GM21576 (cell line): ENCODE data around the gene LPCAT1.

ENCODE experiments used
- ATAC-seq: cut with Tn5 transposase; IDR thresholded peaks from one replicate; pipeline ENCODE4 v1.9.1; 2021; ENCODE audit warnings: mild to moderate bottlenecking, moderate library complexity; ENCODE audit not compliant: unreplicated experiment

Gene LPCAT1

DNA sequence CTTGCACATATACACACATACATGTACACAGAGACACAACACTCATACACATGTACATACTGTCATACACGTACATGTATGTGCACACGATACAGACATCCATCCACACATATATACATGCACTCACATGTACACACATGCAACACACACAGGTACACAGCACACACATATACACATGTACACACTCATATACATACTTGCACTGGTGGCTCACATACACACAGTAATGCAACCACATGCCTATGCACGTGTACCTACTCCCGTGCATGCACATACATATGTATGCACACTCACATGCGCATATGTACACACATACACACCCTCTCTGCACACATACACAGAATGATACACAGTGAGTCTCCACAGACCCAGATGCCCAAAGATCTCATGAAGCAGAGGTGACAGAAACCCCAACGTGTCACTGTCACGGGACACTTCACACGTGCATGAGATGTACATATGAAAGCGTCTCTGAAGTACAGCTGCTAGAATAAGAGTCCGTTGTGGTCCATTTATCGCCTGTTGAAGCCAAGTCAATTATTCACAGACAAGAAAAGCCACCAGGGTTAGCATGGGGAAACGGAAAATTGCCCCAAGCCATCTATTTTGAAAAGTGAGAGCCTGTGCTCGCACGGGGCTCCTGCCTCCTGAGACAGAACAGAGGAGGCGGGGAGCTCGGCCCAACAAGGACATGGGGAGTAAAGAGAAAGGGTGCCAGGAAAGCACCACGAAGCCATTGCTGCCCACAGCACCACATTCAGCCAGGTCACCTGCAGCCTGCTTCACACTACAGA, 24.9 kb downstream of the LPCAT1 start:
- peak; percentile 27 for ATAC-seq

DNA sequence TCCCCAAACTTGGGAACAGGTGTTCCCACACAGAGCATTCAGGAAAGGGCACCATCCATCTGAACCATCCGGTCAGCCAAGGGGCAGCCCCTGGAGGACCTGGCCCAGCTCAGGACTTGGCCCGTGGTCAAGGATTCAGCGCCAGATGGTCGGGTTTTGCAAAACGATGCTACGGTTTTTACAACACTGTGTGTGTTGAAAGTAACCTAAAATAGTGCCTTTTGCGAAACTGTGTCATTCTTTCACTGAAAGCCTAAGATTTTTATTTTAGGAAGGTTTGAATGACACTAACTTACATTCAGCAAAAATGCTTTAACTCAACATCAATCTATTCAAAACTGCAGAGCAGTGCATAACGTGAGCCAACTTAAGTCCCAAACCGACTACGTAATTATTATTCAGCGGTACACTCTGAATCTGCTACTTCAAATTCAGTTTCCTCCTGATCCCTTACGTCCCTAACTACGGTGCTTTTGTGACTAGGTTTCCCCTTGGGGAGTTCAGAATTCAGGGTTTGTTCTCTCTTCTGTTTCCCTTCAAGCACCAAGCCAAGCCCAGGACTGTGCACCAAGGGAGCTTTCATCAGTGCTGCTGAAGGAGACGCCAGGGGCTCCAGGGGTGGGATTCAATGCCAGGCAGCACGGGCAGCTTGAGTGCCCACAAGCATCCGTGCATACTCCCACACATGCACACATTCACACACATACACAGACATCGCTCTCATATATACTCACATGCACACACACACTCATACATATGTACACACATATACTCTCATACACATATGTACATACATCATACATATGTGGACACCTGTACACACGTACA, 25.8 kb downstream of the LPCAT1 start:
- peak; percentile 31 for ATAC-seq

DNA sequence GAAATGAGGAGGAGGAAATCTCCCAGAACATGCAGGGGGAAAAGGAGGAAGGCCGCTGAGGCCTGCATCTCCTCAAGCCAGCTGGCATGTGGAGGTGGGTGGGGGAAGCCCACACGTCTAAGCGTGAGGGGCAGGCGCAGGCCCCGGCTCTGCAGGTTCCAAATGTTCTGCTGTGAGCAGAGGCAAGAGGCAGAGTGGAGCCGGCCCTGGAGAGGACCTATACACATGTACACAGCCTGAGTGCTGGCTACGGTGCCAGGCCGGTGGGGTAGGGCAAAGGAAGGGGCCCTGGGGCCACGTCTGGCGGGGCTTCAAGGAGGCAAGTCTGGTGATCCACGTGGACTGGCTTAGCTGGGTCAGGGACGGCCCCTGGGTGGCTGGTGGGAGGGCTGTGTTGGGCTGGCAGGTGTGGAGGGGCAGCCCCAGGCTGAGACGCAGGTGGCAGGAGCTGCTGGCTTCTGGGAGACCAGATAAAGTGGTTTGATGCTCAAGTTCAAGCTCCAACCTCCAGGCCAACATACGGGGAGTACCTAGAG, 26.4 kb downstream of the LPCAT1 start:
- ATAC-seq = peak; percentile 34

DNA sequence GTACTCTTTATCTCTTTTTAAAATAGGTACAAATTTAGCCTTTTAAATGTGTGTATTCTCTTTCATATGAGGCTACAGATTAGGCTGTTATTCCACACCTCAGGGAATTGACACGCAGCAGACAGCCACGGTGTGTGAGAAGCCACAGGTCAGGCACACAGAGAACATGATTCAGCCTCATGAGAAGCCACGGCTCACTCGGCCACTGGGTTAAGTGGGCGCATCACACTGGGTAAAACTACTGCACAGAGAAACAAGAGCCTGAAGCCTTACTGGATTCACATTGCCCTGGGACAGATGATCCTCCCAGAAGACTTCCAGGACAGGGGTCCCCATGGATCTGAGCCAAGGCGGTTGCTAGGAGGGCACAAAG, 28.2 kb downstream of the LPCAT1 start:
- no peak for ATAC-seq

DNA sequence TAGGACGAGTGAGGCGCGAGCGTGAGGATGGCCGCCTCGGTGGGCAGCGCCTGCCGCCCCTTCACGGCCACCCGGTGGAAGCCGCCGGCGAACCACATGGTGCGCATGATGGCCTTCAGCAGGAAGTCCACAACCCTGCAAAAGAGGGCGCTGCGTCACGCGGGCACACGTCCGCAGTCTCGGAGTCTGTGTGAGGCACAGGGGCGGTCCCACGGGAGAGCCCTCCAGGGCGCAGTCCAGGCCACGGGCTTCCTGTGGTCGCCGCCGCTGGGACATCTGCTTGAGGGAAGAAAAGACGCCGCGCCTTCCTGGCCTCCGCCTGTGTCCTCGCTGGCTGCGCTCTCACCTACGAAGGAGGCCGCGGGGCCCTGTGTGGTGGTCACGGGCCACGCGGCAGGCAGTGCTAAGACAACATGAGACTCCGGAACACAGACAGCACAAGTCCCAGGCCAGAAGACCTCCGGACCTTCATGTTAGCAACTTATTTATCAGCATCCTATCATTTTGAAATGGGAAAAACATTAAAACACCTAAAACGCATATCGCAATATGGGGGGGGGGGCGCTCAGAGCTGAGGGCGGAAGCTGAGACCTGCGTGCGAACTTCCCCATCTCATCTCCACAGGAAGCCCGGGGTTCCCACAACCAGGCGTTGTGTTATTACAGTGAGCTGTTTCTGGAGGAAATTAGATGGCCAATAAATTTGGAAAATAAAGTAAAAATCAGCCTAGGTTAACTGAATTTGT, 28.8 kb downstream of the LPCAT1 start:
- ATAC-seq = peak; percentile 26

DNA sequence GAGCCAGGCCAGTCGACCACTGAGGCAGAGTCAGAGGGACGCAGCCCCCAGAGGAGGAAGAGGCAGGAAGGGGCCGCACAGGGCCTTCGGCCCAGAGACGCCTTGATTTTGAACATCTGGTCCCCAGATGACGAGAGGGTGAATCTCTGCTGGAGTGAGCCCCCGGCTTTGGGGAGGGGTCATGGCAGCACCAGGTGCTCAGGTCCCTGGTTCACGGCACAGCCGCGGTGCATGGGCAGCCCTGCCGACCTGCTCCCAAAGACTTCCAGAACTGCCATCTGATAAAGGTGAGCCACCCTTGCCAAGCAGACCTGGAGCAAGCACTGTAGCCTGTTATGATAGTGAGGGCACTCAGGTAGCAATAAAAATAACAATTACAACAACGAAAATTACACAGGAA, 29.8 kb downstream of the LPCAT1 start:
- no peak for ATAC-seq

DNA sequence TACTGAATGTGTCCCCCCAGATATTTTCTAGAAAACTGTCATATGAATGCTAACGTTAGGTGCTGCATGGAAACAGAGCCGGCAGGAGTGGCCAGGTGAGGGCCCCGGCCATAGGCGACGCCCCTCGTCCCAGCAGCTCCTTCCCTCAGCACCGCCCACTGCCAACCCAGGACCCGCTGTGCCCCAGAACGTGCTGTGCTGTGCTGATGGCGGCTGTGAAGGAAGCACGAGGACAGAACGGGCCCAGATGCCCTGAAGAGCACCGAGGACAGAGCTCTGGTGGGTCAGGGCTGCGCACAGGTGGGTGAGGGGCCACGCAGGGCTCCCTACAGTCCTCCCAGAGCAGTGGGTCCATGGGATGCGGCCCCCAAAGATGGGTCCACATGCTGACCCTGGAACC, 30.3 kb downstream of the LPCAT1 start:
- ATAC-seq = no peak

DNA sequence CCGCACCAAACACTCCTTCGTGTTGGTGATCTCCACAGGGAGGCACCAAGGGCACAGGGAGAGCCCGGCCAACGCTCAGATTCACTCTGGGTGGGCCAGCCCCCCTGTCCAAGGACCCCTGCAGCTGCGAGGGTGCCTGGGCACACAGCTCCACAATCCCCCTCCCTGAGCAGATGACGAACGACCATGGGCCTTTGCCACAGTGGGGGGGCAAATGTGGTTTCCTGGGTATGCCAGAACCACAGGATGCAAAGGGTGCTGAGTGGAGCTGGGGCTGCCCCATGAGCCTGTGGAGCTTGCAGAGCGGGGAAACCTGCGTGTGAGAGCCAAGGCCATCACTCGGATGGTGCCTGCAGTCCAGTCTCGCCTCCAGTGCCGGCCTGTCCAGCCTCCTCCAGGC, 31.0 kb downstream of the LPCAT1 start:
- ATAC-seq = no peak

DNA sequence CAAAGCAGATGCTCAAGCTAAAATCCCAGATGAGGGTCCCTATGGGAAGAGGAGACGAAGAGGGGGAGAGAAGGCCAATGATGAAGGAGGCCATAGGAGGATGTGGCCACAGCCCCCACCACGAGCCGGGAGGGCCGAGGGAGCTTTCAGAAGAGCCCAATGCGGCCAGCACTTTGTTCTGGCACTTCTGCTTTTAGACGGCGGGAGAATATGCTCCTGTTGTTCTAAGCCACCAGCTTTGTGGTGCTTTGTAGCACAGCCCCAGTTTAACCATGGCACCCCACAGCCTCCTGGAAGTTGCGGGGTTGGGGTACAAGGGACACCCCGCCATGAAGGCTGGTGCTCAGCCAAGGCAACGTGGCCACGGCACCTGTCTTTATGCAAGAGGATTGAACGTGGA, 33.4 kb downstream of the LPCAT1 start:
- ATAC-seq = no peak

DNA sequence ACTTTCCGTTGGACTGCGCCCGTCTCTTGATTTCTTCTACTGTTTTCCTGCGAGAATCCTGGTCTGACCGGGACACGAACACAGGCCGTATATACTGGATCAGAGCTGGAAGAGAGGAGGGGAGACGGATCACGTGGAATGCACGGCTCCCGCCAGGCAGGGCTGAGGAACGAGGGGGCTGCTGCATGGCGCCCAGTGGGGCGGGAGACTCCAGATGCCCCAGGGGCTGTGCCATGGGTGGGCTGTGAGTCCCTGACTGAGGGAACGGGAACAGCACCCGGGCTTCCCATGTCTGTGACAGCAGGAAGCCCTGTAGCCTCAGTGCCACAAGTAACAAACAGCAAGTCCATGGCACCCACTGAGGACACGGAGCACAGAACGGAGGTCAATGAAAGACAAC, 34.0 kb downstream of the LPCAT1 start:
- ATAC-seq = no peak

DNA sequence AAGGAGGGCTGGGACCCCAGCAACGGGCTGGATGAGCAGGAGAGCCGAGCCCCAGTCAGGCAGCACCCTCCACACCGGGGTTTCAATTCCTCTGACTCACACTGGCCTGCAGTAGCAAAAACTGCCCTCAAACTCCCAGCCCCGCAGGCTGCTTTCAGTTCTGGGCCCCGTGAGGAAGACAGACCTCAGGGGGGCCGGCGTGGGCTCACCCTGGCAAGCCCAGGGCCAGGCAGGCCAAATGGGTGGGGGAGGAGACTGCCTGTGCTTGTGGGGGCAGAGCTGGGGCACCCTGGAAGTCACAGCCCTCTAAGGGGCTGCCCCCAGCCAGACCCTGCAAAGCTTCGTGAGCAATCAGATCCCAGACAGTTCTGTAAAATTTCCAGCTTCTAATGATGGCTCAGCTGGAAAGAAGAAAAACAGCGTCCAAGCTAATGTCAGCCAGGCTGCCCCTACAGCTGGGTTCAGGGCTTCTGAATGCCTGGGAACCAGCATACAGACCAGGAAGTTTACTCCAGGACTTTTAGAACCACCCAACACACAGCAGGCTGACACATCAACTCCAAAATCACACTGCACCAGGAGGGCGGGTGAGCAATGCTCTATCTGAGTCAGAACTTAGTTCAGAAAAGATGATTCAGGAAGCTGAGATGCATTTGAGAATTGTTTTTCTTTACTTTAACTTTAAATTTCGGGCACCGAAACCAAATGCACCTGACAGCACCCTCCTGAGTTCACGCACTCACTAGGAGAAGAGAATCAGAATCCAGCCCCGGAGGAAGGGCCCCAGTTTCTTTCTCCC, 34.7 kb downstream of the LPCAT1 start:
- ATAC-seq = peak; percentile 56

DNA sequence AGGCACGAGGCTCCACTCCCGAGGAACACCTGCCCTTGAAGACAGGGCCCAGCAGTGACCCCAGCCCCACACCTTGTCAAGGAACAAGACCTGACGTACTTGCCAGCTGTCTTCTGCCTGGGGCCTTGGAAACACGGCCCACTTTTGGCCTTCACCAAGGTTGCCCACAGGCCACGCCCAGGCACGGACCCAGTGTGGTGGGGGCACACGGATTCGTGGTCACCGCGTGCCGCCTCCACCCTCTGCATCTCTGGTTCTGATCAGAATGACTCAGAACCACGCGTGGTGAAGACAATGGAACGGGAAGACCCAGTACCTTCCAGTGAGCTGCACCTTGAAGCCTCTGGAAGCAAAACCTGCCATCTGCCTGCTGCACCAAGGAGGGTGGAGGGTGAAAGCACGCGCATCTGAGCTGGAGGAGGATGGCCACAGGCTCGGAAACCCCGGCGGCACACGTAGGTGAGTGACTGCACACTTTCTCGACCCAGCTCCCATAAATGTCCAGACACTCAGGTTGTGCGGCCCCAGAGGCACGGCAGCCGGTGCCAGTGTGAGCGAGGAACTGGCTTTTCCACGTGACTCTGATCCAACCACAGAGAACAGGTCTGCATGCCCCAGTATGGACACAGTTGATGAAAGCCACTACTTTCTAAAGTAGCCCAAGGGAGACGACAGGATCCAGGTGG, 36.5 kb downstream of the LPCAT1 start:
- ATAC-seq = no peak

DNA sequence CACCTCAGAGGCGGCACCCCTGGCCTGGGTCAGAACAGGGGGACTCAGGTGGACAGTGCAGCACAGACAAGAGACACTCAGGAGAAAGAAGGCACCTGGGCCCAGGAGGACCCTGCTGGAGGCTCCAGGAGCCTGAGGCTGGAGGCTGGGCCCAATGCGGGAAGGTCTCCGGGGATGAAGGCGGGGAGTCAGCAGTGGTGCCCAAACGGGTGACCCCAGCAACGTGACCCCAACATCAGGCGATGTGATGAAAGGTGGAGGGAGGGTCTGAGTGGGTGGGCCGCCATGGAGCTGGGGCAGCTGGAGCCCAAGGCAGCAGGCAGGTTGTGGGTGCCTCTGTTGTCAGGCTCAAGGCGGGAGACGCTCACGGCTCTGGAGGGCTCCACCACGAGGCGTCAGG, 37.5 kb downstream of the LPCAT1 start:
- ATAC-seq = no peak

DNA sequence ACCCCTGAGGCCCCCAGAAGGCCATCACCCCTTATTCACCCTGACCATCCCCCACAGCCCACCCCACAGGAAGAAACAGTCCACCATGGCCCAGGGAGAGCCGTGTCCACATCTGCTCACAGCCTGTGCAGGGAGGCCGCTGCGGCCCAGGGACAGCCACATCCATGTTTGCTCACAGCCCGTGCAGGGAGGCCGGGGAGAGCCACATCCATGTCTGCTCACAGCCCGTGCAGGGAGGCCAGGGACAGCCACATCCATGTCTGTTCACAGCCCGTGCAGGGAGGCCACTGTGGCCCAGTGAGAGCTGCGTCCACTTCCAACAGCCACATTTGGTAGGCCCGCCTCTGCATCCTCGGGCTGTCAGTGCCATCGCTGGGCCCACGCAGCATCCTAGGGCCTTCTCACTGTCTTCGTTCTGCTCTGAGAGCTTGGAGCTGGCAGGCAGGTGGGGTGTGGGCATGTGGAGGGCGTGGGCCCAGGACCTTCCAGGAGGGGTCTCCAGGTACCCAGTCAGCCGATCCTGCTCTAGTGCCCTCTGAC, 38.1 kb downstream of the LPCAT1 start:
- no peak for ATAC-seq

DNA sequence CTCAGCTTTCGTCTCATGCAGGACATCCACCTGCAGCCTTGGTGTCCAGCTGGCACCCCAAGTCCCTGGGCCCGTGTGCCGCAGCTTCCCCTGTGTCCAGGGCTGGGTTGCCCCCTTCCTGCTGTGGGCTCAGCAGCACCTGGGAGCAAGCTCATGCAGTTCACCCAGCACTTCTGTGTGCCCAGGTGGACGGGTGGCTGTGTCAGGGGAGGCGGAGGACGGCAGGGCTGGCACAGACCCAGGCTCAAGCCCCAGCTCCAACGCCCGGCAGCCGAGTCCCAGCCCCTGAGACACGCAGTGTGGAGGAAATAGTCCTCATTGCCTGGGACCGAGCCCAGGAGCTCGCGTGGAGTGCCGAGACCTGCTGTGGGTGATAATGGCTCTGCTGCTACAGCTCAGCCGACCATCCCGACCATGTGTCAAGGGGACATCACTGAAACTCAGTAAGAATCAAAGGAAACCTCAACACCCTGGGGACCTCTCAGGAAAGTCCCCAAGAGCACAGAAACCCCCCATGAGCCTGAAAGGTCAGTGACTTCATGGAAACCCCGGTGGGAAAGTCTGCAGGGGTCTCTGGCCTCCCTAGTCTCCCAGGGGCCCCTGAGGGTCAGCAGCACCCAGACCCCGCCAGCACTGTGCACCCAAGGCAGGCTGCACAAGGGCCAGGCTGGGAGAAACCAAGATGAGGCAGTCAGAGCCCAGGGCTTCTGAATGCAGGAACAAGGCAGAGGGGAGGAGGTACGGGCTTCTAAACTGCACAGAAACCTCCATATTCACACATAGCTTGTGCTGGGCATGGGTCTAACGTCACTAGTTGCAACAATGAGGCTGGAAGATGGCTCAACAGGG, 38.8 kb downstream of the LPCAT1 start:
- peak; percentile 41 for ATAC-seq

DNA sequence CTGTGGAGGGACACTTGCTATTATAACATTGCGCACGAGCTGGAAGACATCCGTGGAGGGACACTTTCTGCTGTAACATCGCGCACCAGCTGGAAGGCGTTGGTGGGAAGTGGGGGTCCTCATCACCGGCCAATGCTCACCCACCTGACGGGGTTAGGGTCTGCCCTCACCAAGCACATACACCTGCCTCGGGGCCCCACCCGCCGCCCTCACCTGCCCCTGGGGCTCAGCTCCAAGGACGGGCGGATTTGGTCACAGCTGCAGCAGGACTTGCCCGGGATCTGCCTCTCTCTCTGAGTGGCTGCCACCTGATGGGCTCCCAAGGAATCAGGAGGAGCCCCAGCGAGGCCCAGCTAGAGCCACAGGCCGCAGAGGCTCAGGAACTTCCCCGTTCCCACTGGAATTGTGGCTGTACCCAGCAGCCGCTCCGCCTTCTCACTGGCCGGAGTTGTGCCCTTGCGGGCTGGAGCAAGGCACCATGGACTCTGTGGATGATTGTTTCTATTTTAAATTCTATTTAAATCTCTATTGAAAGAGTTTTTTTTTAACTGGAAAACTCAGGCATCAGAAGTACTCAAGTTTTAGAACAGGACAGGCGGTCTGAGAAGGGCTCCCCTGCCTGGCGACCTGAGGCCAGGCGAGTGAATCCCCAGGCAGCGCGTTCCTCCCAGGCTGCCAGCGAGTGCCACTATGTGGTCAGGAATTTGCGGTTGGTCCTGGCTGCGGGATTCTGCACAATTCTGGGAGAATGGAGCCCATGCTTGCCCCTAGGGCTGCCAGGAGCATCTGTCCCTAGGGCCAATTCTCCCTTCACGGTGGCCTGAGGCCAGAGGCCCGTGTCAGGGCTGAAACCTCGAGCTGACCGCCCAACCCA, 39.7 kb downstream of the LPCAT1 start:
- ATAC-seq = no peak

DNA sequence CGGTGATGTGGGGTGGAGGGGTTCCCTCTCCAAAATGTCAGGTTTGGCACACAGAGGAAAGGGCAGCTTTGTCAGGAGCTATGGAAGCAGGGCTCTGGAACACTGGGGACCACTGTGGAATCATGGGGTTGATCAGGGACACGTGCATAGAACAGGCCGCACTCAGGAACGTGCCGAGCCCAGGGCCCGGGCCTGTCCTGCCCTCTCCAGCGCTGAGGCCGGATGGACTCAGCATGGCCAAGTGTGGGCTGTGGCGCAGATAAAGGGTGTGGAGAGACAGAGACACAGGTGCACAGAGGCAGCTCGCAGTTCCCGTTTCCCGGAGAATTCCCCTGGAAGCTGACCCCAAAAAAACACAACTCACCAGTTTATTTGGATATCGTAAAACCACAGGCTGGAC, 40.7 kb downstream of the LPCAT1 start:
- no peak for ATAC-seq

DNA sequence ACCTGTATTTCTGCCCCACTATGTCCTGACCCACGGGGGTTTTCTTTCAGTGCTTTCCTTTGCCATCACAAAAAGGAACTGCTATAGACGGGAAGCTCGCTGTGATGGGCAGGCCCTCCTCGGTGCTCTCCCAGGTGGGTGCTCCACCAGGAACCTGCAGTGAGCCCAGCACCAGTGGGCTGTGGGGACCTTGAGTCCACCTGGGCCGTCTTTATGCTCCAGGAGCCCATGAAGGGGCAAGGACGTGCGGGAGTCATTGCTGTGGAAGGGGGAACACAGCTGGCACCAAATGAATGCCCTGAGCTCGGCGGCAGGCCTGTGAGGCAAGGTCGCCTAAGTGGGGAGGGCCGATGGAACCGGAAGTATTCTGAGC, 41.8 kb downstream of the LPCAT1 start:
- no peak for ATAC-seq
